ENCODE measurements around the gene DENND2C.

The DENND2C gene

DNA sequence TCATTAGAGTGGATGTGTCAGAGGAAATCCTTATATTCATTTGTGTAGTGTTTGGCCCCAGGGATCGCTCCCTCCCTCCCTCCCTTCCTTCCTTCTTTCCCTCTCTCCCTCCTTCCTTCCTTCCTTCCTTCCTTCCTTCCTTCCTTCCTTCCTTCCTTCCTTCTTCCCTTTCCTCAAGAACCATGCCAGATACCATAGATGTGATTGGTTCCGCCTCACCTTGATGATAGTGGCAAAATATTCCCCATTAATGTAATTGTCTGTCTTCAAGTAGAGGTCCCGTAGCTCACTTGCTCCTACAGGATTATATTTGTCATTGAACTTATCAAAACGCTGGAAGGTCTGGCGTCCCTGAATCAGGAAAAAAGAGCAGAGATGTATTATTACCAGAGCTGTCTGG is 7.8 kb upstream of the DENND2C start:
- DNase-seq = no peak

DNA sequence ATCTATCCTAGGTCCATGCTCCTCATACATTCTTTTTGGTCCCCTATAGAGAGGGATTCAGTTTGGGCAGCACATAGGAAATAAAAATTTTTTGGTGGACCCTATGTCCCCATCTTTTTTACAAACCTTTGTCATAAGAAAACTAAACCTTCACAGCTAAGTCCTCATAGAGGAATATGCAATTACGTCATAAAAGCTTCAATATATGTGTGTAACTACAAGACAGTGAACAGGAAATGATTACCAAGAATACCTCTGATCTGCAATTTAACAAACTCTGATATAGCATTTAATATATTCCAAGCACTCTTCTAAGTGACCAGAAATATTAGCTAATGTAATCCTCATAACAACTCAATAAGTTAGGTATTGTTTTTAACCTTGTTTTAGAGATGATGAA is 6.3 kb upstream of the DENND2C start:
- DNase-seq = no peak

DNA sequence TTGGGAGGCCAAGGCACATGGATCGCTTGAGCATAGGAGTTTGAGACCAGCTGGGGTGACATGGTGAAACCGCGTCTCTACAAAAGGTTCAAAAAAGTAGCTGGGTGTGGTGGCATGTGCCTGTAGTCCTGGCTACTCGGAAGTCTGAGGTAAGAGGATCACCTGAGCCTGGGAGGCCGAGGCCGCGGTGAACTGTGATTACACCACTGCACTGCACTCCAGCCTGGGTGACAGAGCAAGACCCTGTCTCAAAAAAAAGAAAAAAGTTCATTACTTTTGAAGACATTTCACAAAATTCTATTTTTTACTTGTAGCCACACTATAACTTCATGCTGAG is 2.1 kb upstream of the DENND2C start:
- DNase-seq = no peak

DNA sequence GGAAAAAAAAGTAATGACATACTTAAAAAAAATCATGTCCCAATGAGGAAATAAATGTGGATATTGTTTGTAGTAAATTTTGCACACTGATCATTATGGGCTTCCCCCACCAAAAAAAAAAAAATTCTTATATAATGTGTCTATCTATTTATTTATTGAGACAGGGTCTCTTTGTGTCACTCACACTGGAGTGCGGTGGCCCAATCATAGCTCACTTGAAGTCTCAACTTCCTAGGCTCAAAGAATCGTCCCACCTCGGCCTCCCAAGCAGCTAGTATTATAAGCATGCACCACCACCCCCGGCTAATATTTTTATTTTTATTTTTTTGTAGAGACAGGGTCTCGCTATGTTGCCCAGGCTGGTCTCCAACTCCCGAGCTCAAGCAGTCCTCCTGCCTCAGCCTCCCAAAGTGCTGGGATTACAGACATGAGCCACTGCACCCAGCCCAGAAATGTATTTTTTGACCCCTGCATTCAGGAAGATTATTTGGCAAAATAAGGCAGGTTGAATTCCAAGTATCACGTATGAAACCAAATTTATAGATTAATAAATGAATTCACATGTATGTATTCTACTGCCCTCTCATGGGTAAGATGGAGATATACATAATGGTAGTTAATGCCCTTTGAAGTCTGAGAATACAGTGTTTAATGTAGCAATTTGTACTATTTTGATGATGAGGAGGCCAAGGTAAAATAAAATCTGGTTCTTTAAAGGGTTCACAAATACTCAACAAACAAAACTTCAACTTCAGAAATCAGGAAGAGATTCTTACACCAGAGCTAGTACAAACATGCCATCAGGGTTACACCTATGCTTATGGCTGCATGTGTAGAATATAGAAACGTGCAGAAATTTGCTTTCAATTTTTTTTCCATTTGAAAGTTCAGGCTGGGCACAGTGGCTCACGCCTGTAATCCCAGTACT is 1.4 kb upstream of the DENND2C start:
- peak; percentile 17 for DNase-seq

DNA sequence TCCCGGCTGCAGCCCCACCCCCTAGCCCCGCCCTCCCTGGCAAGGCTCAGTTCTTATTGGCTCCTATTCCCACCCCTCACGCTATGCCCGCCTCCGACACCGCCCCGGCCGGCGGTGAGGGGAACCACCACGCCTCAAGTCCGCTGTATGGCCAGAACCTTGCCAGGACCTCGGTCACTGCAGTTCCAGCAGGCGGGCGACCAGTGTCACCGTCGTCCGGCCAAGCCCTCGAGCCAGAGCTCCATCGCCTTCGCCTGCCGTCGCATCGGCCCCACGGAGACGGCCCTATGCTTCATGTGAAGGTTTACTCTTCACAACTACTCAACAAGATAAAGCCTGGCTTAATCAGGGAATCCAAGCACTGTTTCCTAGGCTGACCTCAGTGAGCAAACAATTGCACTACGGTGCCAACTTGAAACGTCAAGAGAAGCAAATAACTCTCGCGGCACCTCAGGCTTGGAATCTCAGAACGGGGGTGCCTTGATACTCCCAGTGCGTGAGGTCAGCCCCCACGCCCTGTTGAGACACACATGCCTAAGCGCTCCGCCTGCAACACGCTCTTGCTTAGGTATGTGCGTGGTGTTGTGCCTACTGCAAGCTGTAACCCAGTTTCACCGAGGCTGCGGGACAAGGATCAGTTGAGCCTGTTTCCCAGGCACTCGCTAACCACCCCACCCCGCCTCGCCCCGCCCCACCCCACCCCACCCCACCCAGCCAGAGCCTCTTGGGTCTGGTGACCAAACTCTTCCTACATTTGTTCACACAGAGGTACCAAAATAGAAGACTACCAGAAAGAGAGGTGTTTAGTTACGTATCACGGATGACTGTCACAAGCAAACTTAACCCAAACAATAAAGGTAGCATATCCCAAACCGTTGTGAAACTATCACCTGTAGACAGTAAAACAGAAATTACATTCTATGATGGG is 498 bp upstream of the DENND2C start:
- peak; percentile 86 for DNase-seq

DNA sequence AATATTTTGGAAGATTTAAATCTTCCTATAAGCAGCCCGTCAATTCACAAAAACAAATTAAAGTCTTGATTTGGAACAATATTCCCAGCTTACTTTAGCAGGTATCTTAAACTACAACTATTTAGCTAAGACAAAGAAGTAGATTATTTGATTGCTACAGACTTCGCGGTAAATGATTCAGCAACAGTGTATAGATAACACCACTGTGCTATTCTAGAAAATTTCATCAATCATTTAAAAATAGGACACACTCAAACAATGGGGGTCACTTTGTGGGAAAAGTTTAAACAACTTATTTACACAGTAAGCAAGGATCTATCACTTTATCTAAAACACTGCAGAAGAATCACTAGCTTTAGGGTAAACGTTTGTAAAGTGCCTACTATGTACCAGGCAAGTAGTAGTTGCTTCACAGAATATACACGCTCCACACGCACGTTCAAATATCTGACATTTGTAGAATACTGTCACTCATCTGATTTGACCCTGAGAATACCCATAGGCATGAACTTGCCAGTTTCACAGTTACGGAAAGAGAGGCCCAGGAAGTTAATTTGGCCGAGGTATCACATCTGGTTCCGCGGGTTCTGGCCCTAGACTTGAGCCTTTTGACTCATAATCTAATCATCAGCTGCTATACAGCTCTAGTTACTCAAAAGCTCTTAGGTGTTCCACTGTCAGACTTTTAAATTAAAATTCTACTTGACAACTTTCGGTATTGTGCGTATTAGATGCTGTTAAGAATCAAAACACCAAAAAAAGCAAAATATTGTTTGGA is 876 bp downstream of the DENND2C start:
- DNase-seq = peak; percentile 4

DNA sequence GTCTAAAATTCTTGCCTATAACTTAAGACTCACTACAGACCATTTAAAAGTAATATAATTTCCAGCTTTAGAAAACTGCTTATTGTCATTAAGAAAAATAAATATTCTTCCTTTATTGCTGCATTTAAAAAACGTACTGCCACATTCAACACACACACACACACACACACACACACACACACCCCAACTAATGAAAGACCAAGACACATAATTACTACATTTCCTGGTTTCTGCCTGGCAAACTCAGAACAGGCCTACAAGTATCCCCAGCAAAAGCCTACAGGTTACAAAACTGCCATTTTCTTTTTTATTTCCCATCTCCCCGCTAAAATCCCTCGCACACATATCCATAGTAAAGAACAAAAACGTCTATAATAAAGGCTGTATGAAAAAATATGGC is 1.5 kb downstream of the DENND2C start:
- no peak for DNase-seq

DNA sequence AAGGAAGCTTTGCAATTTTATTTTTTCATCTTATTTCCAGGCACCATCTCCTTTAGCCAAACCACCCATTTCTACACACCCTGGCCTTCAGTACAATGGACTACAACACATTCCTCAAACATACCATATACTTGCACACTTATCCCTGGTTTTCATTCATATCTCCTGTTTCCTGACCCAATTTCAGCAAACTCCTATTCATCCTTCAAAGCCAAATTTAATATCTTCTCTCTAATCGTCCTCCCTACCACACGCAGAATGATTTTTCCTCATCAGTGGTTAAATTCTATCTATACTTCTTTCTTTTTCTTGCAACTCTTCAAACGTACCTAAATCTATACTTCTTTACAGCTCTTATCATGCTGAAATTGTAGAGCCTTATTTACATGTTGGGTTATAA is 2.9 kb downstream of the DENND2C start:
- DNase-seq = no peak

DNA sequence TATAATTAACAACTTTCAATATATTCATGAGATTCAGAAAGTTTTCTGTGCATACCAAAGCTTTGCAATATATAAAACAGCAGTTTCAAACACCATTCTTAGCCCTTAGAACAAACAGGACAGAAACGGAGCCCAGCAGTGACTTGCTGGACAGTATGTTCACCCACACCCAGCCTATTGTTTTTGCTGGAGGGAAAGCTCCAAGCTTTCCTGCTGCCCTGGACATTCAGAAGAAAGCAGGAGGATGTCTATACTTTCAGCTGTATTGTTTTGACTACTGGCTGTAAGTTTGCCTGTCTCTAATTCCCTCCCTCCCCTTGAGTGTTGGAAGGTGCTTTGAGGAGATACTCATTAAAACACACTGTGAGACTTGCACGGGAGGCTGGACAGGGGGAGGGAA is 9.6 kb downstream of the DENND2C start:
- no peak for DNase-seq

DNA sequence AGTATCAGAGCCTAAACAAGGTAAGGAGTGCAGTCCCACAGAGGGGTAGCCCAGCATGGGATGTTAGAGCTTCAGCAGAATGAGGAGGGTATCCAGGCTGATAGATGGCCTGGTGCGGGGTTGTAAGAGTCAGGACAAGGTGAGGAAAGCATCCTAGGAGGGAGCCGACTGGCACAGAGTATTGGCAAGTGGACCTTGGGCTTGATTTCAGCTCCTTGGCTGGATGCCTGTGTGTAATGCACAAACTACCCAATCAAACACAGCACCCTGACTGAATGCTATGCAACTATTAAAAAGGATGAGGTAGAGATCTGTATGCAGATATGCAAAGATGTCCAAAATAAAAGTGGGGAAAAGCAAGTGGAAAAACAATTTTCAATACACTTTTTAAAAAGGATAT is 18.0 kb downstream of the DENND2C start:
- no peak for DNase-seq

DNA sequence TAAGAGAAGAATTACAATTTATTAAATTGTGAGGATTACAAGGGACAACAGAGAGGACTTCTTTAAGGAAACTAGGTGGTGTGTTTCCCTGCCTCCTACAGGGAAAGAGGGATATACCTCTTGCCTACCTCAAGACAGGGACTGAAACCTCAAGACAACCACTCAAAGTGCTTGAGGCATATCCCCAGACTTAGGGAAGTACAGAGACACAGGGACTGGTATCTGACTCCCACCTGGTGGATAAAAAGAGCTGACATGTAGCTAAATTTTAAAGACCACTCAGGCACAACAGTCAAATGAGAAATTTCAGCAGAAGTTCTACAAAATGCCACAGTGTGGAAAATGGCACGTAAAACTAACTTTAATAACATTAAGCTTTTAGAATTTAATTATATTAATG is 21.3 kb downstream of the DENND2C start:
- DNase-seq = no peak

DNA sequence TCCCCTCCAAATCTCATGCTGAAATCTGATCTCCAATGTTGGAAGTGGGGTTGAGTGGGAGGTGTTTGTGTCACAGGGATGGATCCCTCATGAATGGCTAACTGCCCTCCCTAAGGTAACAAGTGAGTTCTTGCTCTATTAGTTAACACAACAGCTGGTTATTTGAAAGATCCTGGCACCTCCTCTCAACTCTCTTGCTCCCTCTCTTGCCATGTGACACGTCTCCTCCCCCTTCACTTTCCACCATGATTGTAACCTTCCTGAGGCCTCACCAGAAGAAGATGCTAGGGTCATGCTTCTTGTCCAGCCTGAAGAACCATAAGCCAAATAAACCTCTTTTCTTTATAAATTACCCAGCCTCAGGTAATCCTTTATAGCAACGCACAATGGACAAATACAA is 28.5 kb downstream of the DENND2C start:
- DNase-seq = no peak

DNA sequence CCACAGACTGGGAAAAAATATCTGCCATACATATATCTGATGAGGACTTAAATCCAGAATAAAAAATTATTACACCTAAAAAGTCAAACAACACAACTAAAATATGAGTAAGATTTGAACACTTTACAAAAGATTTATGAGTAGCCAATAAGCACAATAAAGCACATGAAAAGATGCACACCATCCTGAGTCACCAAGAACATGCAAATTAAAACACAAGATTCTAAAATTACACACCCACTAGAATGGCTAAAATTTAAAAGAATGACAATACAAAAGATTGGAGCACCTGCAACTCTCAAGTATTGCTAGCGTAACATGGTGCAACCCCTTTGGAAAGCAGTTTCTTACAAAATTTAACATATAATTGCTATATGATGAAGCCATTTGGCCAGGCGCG is 30.9 kb downstream of the DENND2C start:
- DNase-seq = no peak

DNA sequence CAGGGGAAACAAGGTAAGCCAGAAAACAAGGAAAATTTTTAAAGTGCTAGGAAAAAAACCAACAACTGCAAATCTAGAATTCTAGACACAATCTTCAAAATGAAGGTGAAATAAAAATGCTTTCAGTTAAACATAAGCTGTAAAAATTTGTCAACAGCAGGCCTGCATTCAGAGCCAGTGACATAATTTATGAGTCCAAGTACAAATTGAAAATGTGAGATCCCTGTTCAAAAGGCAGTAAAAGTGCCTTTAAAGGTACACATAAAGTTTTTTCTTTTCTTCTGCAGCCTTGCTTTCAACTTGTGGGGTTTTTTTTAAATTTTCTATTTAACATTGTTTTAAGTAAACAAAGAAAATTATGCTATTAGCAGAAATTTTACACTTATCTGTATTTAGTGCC is 37.4 kb downstream of the DENND2C start:
- no peak for DNase-seq

DNA sequence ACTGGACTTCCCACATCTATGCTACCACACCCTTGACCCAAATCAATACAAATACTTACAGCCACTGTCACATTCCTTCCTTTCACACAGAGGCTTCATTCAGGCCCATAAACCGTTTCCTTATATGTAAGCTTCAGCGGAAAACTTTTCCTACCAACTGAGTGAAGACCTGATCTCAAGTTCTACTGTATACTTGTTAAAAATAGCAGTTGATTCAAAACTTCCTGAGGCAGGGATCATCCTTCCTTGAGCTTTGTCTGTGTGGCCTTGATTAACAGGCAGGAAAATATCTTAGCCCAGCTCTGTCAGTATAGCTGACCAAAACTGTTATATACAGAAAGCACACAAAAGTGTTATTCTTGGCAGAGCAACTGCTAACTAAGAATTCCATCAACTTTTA is 42.7 kb downstream of the DENND2C start:
- peak; percentile 34 for DNase-seq

DNA sequence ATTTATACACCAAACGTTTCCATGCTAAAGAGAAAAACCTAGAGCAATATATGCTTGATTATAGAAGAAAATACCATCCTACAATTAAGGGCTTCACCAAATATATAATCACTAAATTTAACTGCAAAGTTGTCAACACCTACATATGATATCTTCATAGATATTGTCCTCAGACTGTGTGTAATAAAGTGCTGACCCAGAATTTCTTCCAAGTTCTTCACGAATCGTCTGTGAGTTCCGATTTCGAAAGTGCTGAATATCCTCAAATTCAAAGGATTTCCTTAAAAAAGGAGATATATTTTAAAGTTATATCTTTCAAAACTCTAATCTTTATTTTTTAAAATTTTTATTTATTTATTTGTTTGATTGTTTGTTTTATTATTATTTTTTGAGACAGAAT is 46.5 kb downstream of the DENND2C start:
- no peak for DNase-seq

DNA sequence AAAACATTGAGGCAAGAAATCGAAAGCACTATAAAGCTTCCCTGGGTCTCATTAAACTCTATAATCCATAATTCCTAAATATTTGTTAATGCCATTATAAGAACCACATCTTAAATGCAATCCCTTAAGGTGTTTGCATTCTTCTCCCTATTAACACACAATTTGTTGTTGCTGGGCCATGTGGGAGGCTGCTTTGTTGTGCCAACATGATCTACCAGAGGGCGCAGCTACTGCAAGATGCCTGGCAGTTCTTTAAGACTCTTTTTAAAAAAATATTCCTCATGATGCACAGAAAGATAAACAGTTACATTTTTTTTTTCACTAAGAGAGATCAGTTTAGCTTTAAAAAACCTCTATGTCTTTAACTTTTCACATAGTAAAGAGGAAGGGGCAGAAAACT is 49.4 kb downstream of the DENND2C start:
- DNase-seq = no peak

DNA sequence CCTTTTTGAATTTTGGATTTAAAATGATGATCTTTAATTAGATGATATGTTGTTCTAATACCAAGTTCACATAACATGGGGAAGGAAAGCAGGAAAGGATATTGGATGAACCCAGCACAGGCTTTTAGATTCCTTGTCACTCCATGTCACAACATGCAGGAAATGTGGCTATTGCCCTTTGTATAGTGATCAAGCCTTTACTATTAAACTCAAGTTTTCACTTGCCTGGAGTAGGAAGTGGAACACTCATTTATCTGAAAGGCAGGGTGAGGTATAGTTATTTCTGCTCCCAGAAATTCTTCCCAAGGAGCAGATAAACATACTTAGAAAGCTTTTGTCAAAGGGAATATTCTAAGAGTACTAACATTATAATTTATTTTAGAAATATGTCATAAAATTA is 51.2 kb downstream of the DENND2C start:
- DNase-seq = no peak

DNA sequence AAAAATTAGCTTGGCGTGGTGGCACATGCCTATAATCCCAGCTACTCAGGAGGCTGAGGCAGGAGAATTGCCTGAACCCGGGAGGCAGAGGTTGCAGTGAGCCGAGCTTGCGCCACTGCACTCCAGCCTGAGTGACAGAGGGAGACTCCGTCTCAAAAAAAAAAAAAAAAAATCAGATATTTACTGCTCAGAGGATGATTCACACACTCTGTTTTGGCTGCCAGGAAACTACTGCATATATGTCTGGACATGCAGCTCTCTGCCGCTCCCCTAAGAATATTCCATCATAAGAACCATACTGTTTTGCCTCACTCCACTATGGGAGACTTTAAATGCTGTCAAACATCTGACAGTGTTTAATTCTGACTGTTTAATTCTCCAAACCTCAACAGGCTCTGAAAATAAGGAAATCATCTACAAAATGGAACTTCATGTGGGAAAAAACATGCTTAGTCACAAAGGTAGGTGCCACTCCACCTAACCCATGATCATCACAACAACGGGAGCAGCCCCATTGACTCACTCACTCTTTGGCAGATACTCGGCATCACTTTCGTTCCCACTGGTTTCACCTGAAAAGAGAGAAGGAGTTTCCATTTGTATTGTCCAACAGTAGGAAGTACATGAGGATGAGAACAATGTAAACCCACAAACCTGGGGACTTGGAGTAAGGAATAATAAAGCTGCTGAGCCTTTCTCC is 59.2 kb downstream of the DENND2C start:
- DNase-seq = peak; percentile 22

DNA sequence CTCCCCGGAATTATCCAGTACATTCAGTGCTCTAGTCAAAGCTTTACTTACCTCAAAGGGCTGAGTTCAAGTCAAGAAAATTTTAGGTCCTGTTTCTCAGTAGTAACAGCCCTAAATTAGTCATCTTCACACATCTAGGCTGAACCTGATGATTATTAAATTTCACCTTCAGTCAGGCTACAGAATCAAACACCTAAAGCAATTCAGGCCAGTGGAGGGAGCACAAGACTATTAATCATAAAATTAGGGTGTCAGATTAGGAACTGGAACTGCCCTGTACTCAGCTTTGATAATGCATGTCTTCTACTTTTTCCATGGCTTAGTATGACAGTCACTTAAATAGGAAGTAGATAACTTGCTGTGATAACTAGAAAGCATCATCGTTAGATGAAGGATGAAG is 60.0 kb downstream of the DENND2C start:
- DNase-seq = no peak

DNA sequence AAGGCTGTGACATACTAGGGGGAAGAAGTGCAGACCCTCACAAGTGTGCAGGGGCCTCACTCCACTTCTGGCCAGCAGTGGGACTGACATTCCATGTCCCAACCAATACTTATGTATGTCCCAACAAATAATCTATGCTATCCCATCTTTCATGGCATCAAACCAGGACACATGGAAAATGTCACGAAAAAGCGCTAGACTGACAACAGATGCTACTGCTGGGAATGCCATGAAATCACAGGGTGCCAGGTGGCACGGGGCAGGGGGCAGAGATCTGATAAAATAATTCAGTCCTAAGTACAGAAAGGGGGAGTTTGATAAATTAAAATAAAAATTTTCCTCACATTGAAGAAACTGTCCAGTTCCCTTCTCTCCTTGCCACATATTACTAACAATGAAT is 60.8 kb downstream of the DENND2C start:
- DNase-seq = no peak

DNA sequence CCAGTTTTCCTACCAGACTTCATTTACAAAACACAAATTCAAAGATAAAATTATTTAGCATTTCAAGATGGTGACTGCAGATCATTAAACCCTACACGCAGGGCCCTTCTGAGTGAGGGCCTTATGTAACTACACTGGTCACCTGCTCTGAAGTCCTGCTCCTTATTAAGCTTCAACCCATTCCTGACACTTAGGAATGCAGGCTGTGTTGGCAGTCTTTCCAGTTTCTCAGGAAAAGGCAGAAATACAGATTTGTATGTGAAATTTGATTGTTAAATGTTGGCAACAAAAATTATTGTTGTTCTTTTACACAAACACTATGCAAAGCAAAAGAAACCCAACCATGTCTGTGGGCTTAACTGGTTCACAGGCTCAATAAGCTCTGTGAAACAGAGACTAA is 62.6 kb downstream of the DENND2C start:
- DNase-seq = no peak
